ENCODE data around the gene CNDP2. TPM values are rescaled to one million over a fixed set of nuclear protein-coding genes. Genes with fewer than 3 reads are reported as not detected.

CNDP2 gene
- total RNA-seq, 1 donor = 38.0 TPM

GRCh38 chr18:74489676-74490075, 6.5 kb upstream of the CNDP2 start:
- DNase-seq (ENCODE audit: low read depth) = peak; percentile 22
- H3K4me3 ChIP-seq (ENCODE audit: low read depth, low read length) = no peak overlapping the region
- no peak for TF ChIP-seq CTCF (IDR thresholded peaks at IDR 0.05; ENCODE audit: insufficient read depth, low read length)

GRCh38 chr18:74492259-74492658, 3.9 kb upstream of the CNDP2 start:
- no peak for TF ChIP-seq CTCF (IDR thresholded peaks at IDR 0.05; ENCODE audit: insufficient read depth, low read length)
- DNase-seq (ENCODE audit: low read depth) = no peak
- H3K4me3 ChIP-seq (ENCODE audit: low read depth, low read length) = no peak overlapping the region

- DNase-seq (ENCODE audit: low read depth) = peak; percentile 77
These were observed 2.5 kb upstream of the CNDP2 start for GRCh38 chr18:74493689-74494088.

GRCh38 chr18:74494514-74494913, 1.6 kb upstream of the CNDP2 start:
- no peak for DNase-seq (ENCODE audit: low read depth)
- no peak for TF ChIP-seq CTCF (IDR thresholded peaks at IDR 0.05; ENCODE audit: insufficient read depth, low read length)
- H3K4me3 ChIP-seq (ENCODE audit: low read depth, low read length) = no peak overlapping the region

More at GRCh38 chr18:74493689-74494088, 2.5 kb upstream of the CNDP2 start:
- H3K4me3 ChIP-seq (ENCODE audit: low read depth, low read length) = no peak overlapping the region
- TF ChIP-seq CTCF (IDR thresholded peaks at IDR 0.05; ENCODE audit: insufficient read depth, low read length) = peak; percentile 68

GRCh38 chr18:74496508-74497323, 553 bp downstream of the CNDP2 start:
- DNase-seq (ENCODE audit: low read depth) = peak; percentile 52
- peak; percentile 28 for TF ChIP-seq CTCF (IDR thresholded peaks at IDR 0.05; ENCODE audit: insufficient read depth, low read length)
- H3K4me3 ChIP-seq (ENCODE audit: low read depth, low read length) = peak overlapping the region; percentile 91

- DNase-seq (ENCODE audit: low read depth) = no peak
- no peak for TF ChIP-seq CTCF (IDR thresholded peaks at IDR 0.05; ENCODE audit: insufficient read depth, low read length)
- H3K4me3 ChIP-seq (ENCODE audit: low read depth, low read length) = peak overlapping the region; percentile 91
These were observed 1.1 kb downstream of the CNDP2 start for GRCh38 chr18:74497324-74497676.
